H1 (cell line): ENCODE data around the gene ZNF597. TPM values are rescaled to one million over a fixed set of nuclear protein-coding genes. Genes with fewer than 3 reads are reported as not detected.

Experiments
- CTCF ChIA-PET: fragments of 300-600 bp; sonication (Branson Sonifier 250); formaldehyde crosslinking; loops from one replicate; lab custom pipeline; 2021; ENCODE audit not compliant: partially characterized antibody; lab: Charles Lee
- POLR2A ChIA-PET: fragments of 300-600 bp; sonication (Branson Sonifier 250); formaldehyde crosslinking; loops from one replicate; lab custom pipeline; 2021; ENCODE audit warnings: inconsistent platforms; ENCODE audit not compliant: partially characterized antibody; lab: Charles Lee
- DNase-seq, 2 experiments: peaks; one replicate each; pipeline versions ENCODE4 v3.0.0 to v3.0.0-alpha.2; 2010 to 2022; ENCODE audit warnings: low spot score in 2 of 2, low read depth in 1 of 2, mixed read lengths in 1 of 2
- FAIRE-seq: peaks from 2 replicates; lab custom pipeline; 2011; peaks lifted over from hg19 to GRCh38; lab: Jason Lieb, UNC
- H2AFZ ChIP-seq: 2 replicates; pipeline ENCODE4 v1.8.1; 2012; ENCODE audit warnings: low read length, inconsistent platforms
- H2AK5ac ChIP-seq: 2 replicates; pipeline ENCODE4 v1.6.1; 2013; ENCODE audit warnings: low read depth, low read length
- H2BK120ac ChIP-seq: replicated peaks from 2 replicates; pipeline ENCODE3; 2013; ENCODE audit warnings: low read depth, low read length, inconsistent platforms
- H2BK12ac ChIP-seq: 2 replicates; pipeline ENCODE4 v1.6.1; 2013; ENCODE audit warnings: low read depth, low read length
- H2BK15ac ChIP-seq: 2 replicates; pipeline ENCODE4 v1.6.1; 2013; ENCODE audit warnings: low read length
- H2BK20ac ChIP-seq: 2 replicates; pipeline ENCODE4 v1.6.1; 2013; ENCODE audit warnings: low read length
- H2BK5ac ChIP-seq: 2 replicates; pipeline ENCODE4 v1.6.1; 2013; ENCODE audit warnings: low read depth, low read length
- H3K14ac ChIP-seq: 2 replicates; pipeline ENCODE4 v1.6.1; 2013; ENCODE audit warnings: inconsistent platforms; ENCODE audit not compliant: insufficient read length
- H3K18ac ChIP-seq: 2 replicates; pipeline ENCODE4 v1.6.1; 2013; ENCODE audit warnings: low read length; ENCODE audit errors: extremely low read depth
- H3K23ac ChIP-seq: 2 replicates; pipeline ENCODE4 v1.6.1; 2013; ENCODE audit warnings: inconsistent platforms; ENCODE audit not compliant: insufficient read length
- H3K23me2 ChIP-seq: 2 replicates; pipeline ENCODE4 v1.6.1; 2013; ENCODE audit warnings: low read depth, low read length
- H3K27ac ChIP-seq: 2 replicates; pipeline ENCODE4 v1.6.1; 2011; ENCODE audit warnings: low read depth, low read length, inconsistent platforms
- H3K27me3 ChIP-seq, 4 experiments: replicated peaks in 1 of 4; 1 replicate in 1 of 4; 2 replicates in 3 of 4; pipeline versions ENCODE4 v1.6.1 to v1.8.1; 2011 to 2013; ENCODE audit warnings: low read length in 3 of 4, mild to moderate bottlenecking in 3 of 4, inconsistent platforms in 2 of 4, mixed read lengths in 2 of 4, moderate library complexity in 1 of 4; ENCODE audit not compliant: control insufficient read depth in 3 of 4, insufficient read depth in 3 of 4; ENCODE audit errors: extremely low read depth in 1 of 4
- H3K36me3 ChIP-seq, 4 experiments: 2 replicates each; pipeline versions ENCODE4 v1.6.1 to v1.8.1; 2011 to 2013; ENCODE audit warnings: mild to moderate bottlenecking in 4 of 4, low read length in 3 of 4, moderate library complexity in 2 of 4, control low read depth in 1 of 4, inconsistent platforms in 1 of 4; ENCODE audit not compliant: insufficient read depth in 4 of 4, control insufficient read depth in 2 of 4
- H3K4ac ChIP-seq: replicated peaks from 2 replicates; pipeline ENCODE3; 2013; ENCODE audit warnings: low read length, low read depth, mixed read lengths, inconsistent platforms; ENCODE audit not compliant: insufficient read length
- H3K4me1 ChIP-seq, 4 experiments: replicated peaks in 1 of 4; 1 replicate in 1 of 4; 2 replicates in 3 of 4; pipeline versions ENCODE4 v1.6.1 to v1.8.1; 2011 to 2013; ENCODE audit warnings: low read length in 3 of 4, inconsistent platforms in 2 of 4, mixed read lengths in 1 of 4; ENCODE audit not compliant: insufficient read depth in 4 of 4, control insufficient read depth in 3 of 4
- H3K4me2 ChIP-seq, 2 experiments: 2 replicates each; pipeline versions ENCODE4 v1.6.1 to v1.8.1; 2011 to 2013; ENCODE audit warnings: low read depth in 2 of 2, low read length in 2 of 2, control low read depth in 1 of 2, inconsistent platforms in 1 of 2, mild to moderate bottlenecking in 1 of 2; ENCODE audit not compliant: insufficient read depth in 1 of 2
- H3K4me3 ChIP-seq, 4 experiments: fragments of 200-600, 300-600 bp in 1 of 4; sonication (generic), shearing (Covaris generic), sonication (Bioruptor Twin) in 1 of 4; 2 replicates each; pipeline versions ENCODE4 v1.5.1 to v1.8.1; 2011 to 2016; ENCODE audit warnings: low read length in 4 of 4, low read depth in 3 of 4, control low read depth in 2 of 4, inconsistent platforms in 2 of 4, mild to moderate bottlenecking in 2 of 4, mixed read lengths in 1 of 4, moderate library complexity in 1 of 4; ENCODE audit not compliant: insufficient read depth in 2 of 4; ENCODE audit errors: extremely low read depth in 1 of 4
- H3K56ac ChIP-seq: replicated peaks from 2 replicates; pipeline ENCODE3; 2013; ENCODE audit warnings: low read depth, mild to moderate bottlenecking, mixed read lengths, low read length, inconsistent platforms; ENCODE audit not compliant: insufficient read length
- H3K79me1 ChIP-seq: 2 replicates; pipeline ENCODE4 v1.6.1; 2013; ENCODE audit warnings: low read depth, low read length, control low read depth
- H3K79me2 ChIP-seq, 2 experiments: 2 replicates each; pipeline versions ENCODE4 v1.6.1 to v1.8.1; 2012 to 2013; ENCODE audit warnings: low read length in 2 of 2, mild to moderate bottlenecking in 2 of 2, inconsistent platforms in 1 of 2; ENCODE audit not compliant: insufficient read depth in 2 of 2, control insufficient read depth in 1 of 2
- H3K9ac ChIP-seq, 4 experiments: replicated peaks in 1 of 4; 1 replicate in 1 of 4; 2 replicates in 3 of 4; pipeline versions ENCODE4 v1.6.1 to v1.8.1; 2011 to 2013; ENCODE audit warnings: low read depth in 3 of 4, low read length in 3 of 4, control low read depth in 2 of 4, mild to moderate bottlenecking in 2 of 4, moderate library complexity in 2 of 4, inconsistent platforms in 1 of 4; ENCODE audit errors: extremely low read depth in 1 of 4
- H3K9me3 ChIP-seq, 2 experiments: 2 replicates each; pipeline versions ENCODE4 v1.6.1 to v1.8.1; 2012 to 2013; ENCODE audit warnings: mild to moderate bottlenecking in 2 of 2, moderate library complexity in 2 of 2, control low read depth in 1 of 2, inconsistent platforms in 1 of 2, low read depth in 1 of 2, low read length in 1 of 2, mixed read lengths in 1 of 2; ENCODE audit not compliant: insufficient read depth in 2 of 2
- H4K20me1 ChIP-seq, 2 experiments: replicated peaks in 1 of 2; 2 replicates each; pipeline versions ENCODE3 to v1.8.1; 2011 to 2013; ENCODE audit warnings: inconsistent platforms in 2 of 2, low read length in 2 of 2, mild to moderate bottlenecking in 1 of 2; ENCODE audit not compliant: insufficient read depth in 2 of 2, control insufficient read depth in 1 of 2
- H4K5ac ChIP-seq: 2 replicates; pipeline ENCODE4 v1.6.1; 2013; ENCODE audit warnings: low read length, low read depth, mixed read lengths, inconsistent platforms; ENCODE audit not compliant: insufficient read length
- H4K8ac ChIP-seq: 2 replicates; pipeline ENCODE4 v1.8.0; 2013; ENCODE audit warnings: mild to moderate bottlenecking, moderate library complexity, low read length, inconsistent platforms; ENCODE audit not compliant: insufficient read depth; ENCODE audit errors: extremely low read depth
- H4K91ac ChIP-seq: replicated peaks from 2 replicates; pipeline ENCODE3; 2013; ENCODE audit warnings: low read length, mixed read lengths, inconsistent platforms; ENCODE audit not compliant: insufficient read length
- WGBS, 2 experiments: shearing (Covaris generic) in 1 of 2; methylation state at CpG; one replicate each; pipeline versions ENCODE4 v1.1.6 to v1.1.7; 2013 to 2015; ENCODE audit warnings: low lambda C conversion rate in 2 of 2, mixed read lengths in 2 of 2, inconsistent platforms in 1 of 2, low coverage in 1 of 2, missing lambda C conversion rate in 1 of 2; ENCODE audit not compliant: insufficient replicate concordance in 2 of 2, insufficient coverage in 1 of 2, insufficient read length in 1 of 2; ENCODE audit errors: extremely low coverage in 1 of 2, missing lambda C conversion rate in 1 of 2; 5-methylcytosine and 5-hydroxymethylcytosine counted together
- polyA plus RNA-seq, 7 experiments: library from polyadenylated mRNA; depleted of rRNA in 3 of 7; stranded (reverse) in 5 of 7; unstranded in 2 of 7; fragments of >200 nt in 5 of 7; fragments of 200-250 nt in 2 of 7; gene quantifications; 1 replicate in 5 of 7; 2 replicates in 1 of 7; 4 replicates in 1 of 7; pipeline versions ENCODE4 v1.2.1 to v1.2.3, GENCODE V29; 2011 to 2013; ENCODE audit warnings: missing spikeins in 2 of 7, mixed read lengths in 2 of 7
- total RNA-seq: library from RNA; stranded (reverse); fragmentation: NEBNext Ultra II Directional; extraction: Animal tissue kit (Norgen Biotek cat#: 25700); gene quantifications from 2 replicates; pipeline ENCODE4 v1.2.1, GENCODE V29; 2021

The ZNF597 gene
- total and polyA plus RNA-seq, 2 of the 8 experiments (the other 6 are each of a cell fraction or from before 2014, with no cell fraction given): 0.68 to 2.6 TPM

DNA sequence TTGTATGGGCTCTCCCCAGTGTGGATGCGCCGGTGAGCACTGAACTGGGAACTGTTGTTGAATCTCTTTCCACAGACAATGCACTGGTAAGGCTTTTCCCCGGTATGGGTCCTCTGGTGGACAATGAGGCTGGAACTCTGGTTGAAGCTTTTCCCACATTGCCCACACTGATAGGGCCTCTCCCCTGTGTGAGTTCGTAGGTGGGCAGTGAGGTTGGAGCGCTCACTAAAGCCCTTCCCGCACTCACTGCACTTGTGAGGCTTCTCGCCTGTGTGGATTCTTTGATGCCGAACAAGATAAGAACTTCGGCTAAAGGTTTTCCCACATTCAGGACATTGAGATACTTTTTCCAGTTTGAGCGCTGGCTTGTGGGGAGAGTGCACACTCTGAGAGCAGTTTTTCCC lies 60.3 kb downstream of the ZNF597 start:
- no peaks in the 10 kb centered on the region for H3K23me2 ChIP-seq
- no peak overlapping the region for H3K27ac ChIP-seq
- no peak overlapping the region for H2AK5ac ChIP-seq
- no peaks in the 10 kb centered on the region for H4K20me1 ChIP-seq
- H2BK5ac ChIP-seq: no peak overlapping the region
- no peak overlapping the region for H2BK20ac ChIP-seq
- H2AFZ ChIP-seq: no peak overlapping the region
- H3K18ac ChIP-seq: no peak overlapping the region
- H3K9me3 ChIP-seq: peaks cover 64 to 68% of the 10 kb centered on the region in 2 experiments
- no peaks in the 10 kb centered on the region for H3K79me1 ChIP-seq
- H2BK120ac ChIP-seq: no peak overlapping the region
- WGBS, 2 experiments: 94% methylated on average over 10 of the region's 10 CpGs; no CpG with 5 or more reads in 1 of the 2 experiments
- H3K79me2 ChIP-seq: no peaks in the 10 kb centered on the region
- H2BK12ac ChIP-seq: no peak overlapping the region
- FAIRE-seq (no peak), DNase-seq (no peak)
- H3K9ac ChIP-seq: no peak overlapping the region
- no peak overlapping the region for H3K4ac ChIP-seq
- no peak overlapping the region for H4K8ac ChIP-seq
- H4K5ac ChIP-seq: no peak overlapping the region
- POLR2A ChIA-PET: interaction anchor here (0.8 to 2.0 kb wide), 3 partner anchors 10 to 94 kb away, joined by 3 to 8 read pairs (median 3); partner anchors contain the start of genes ZNF174 and ZSCAN32
- H3K36me3 ChIP-seq: peaks cover 17 to 53% (median 34%) of the 10 kb centered on the region in 4 experiments
- CTCF ChIA-PET: interaction anchor here (0.7 kb wide), 1 partner anchor 18 kb away, joined by 3 read pairs; the partner anchor contains the start of gene ZNF174
- H3K23ac ChIP-seq: no peak overlapping the region
- no peak overlapping the region for H3K56ac ChIP-seq
- no peak overlapping the region for H4K91ac ChIP-seq
- no peak overlapping the region for H3K14ac ChIP-seq
- no peak overlapping the region for H3K4me2 ChIP-seq
- peak overlapping the region in 1 of 4 experiments; percentile 24; a peak in 1 of 8 replicates for H3K4me3 ChIP-seq
- H3K4me1 ChIP-seq: no peaks in the 10 kb centered on the region
- no peaks in the 10 kb centered on the region for H3K27me3 ChIP-seq
- H2BK15ac ChIP-seq: no peak overlapping the region
